Stimulated activated memory B cell treated with anti-CD40 and anti-IgM and Interleukin-4, amounts not matched to agents 10 μg/mL and 1 μg/mL and 100 μg/mL, for 72 hours (primary cell): ENCODE data around the gene RHBDF1.
"Not testable (repeated sequence)": the region's sequence is repeated elsewhere in the genome, so short reads cannot be mapped to it uniquely, and the experiment has no call there.

Source experiments
- ATAC-seq: fragments of 150-1000 bp; cut with Tn5 transposase; 2 replicates; pipeline ENCODE4 v1.10.0; 2021
- H3K27ac Mint-ChIP-seq: one replicate; pipeline ENCODE4 v1.8.0; 2022; ENCODE audit warnings: mild to moderate bottlenecking, mixed read lengths
- H3K27me3 Mint-ChIP-seq: one replicate; pipeline ENCODE4 v1.8.0; 2022; ENCODE audit warnings: mixed read lengths
- H3K36me3 Mint-ChIP-seq: one replicate; pipeline ENCODE4 v1.8.0; 2022; ENCODE audit warnings: mixed read lengths
- H3K4me1 Mint-ChIP-seq: one replicate; pipeline ENCODE4 v1.8.0; 2022; ENCODE audit warnings: mixed read lengths
- H3K4me3 Mint-ChIP-seq: one replicate; pipeline ENCODE4 v1.8.0; 2022; ENCODE audit warnings: mild to moderate bottlenecking, moderate library complexity, mixed read lengths
- H3K9me3 Mint-ChIP-seq: one replicate; pipeline ENCODE4 v1.8.0; 2022; ENCODE audit warnings: mixed read lengths

Gene RHBDF1

DNA sequence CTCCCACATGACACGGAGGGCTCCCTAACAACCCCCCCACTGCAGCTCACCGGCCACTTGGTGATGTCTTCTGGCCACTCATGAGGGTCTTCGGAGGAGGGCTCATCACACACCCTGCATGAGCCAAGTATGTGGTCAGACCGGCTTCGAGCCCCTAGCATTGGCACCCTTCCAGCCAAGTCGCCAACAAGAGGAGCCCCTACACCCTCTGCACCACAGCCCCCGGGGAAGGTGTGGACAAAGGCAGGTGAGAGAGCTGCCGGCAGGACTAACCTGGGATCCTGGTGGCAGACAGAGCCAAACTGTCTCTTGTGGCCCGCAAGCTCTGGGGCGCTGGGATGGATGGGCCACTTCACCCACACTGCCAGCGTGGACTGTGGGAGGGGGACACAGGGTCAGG lies 12.3 kb downstream of the RHBDF1 start:
- Mint-ChIP-seq H3K27me3 (no peaks in the 10 kb centered on the region), H3K4me1 (peaks cover 8% of the 10 kb centered on the region), H3K36me3 (peaks cover 28% of the 10 kb centered on the region), H3K4me3 (no peak overlapping the region), H3K9me3 (no peaks in the 10 kb centered on the region), H3K27ac (no peak overlapping the region)
- no peak for ATAC-seq

GRCh38 chr16:59440-60059 lies 12.9 kb downstream of the RHBDF1 start:
- Mint-ChIP-seq H3K36me3 (peaks cover 28% of the 10 kb centered on the region), H3K4me3 (no peak overlapping the region), H3K9me3 (no peaks in the 10 kb centered on the region), H3K4me1 (peaks cover 8% of the 10 kb centered on the region), H3K27ac (no peak overlapping the region), H3K27me3 (no peaks in the 10 kb centered on the region)
- no peak for ATAC-seq

- peak overlapping the region; percentile 26 for H3K27ac Mint-ChIP-seq
- ATAC-seq = no peak
- H3K36me3 Mint-ChIP-seq = peaks cover 28% of the 10 kb centered on the region
- H3K27me3 Mint-ChIP-seq = no peaks in the 10 kb centered on the region
- H3K9me3 Mint-ChIP-seq = no peaks in the 10 kb centered on the region
- H3K4me3 Mint-ChIP-seq = no peak overlapping the region
- H3K4me1 Mint-ChIP-seq = peaks cover 15% of the 10 kb centered on the region
Measured at GRCh38 chr16:58491-59439, 13.7 kb downstream of the RHBDF1 start.

- H3K4me3 Mint-ChIP-seq = no peak overlapping the region
- peaks cover 18% of the 10 kb centered on the region for H3K4me1 Mint-ChIP-seq
- H3K27ac Mint-ChIP-seq = peak overlapping the region; percentile 26
- peaks cover 28% of the 10 kb centered on the region for H3K36me3 Mint-ChIP-seq
- no peaks in the 10 kb centered on the region for H3K27me3 Mint-ChIP-seq
- no peak for ATAC-seq
- no peaks in the 10 kb centered on the region for H3K9me3 Mint-ChIP-seq
Measured at GRCh38 chr16:57711-58110, 14.7 kb downstream of the RHBDF1 start.

DNA sequence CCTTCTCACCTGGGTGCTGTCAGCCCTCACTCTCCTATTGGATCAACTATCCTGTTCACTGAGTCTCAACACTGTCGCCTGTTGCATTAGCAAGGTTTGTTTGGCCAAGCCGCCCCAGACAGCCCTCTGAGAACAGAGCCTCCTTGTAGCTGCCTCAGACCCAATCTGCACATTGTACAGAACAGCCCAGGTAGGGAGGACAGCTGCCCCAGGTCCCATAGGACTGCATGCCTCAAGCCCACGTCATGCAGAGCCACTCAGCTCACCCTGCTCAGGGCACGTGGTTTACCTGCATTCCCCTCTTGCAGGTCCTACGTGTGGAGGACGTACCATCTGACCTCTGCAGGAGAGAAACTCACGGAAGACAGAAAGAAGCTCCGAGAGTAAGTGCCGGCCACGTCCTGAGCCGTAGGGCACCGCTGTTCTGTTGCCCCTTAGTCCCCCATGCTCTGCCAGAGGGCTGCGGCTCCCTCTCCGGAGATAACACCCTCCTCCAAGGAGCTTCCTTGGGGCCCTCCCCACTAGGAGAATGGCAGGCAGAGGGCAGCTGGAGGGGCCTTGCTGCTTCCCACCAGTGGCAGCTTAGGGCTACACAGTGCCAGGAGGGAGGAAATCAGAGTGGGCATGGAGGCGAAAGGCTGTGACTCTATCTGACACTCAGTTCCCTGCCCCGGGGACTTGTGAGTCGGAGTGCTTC lies 16.1 kb downstream of the RHBDF1 start:
- no peak overlapping the region for H3K27ac Mint-ChIP-seq
- H3K4me1 Mint-ChIP-seq = peaks cover 29% of the 10 kb centered on the region
- no peak for ATAC-seq
- H3K9me3 Mint-ChIP-seq = no peaks in the 10 kb centered on the region
- peaks cover 28% of the 10 kb centered on the region for H3K36me3 Mint-ChIP-seq
- no peaks in the 10 kb centered on the region for H3K27me3 Mint-ChIP-seq
- H3K4me3 Mint-ChIP-seq = no peak overlapping the region

DNA sequence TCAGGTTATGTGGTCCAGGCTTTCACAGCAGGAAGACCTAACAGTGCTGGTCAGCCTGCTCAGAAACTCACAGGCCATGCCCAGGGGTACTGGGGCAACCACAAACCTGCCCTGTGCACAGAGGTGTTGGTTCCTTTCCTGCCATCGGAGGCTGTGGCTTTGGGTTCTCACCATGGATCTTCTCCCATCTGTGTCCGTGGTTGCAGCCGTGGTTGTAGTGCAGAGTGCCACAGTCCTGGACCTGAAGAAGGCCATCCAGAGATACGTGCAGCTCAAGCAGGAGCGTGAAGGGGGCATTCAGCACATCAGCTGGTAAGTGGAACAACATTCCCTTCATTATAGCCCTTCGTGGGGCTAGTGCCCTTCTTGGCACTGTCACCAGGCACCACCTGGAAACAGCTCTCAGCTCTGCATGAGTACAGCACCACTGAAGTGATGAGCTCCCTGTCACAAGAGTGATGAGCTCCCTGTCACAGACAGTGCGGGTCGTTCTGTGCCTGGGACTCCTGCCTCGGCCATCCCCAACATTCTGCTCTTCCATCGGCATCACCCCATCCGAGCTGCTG lies 16.8 kb downstream of the RHBDF1 start:
- Mint-ChIP-seq H3K4me3 (no peak overlapping the region), H3K36me3 (peaks cover 28% of the 10 kb centered on the region)

DNA sequence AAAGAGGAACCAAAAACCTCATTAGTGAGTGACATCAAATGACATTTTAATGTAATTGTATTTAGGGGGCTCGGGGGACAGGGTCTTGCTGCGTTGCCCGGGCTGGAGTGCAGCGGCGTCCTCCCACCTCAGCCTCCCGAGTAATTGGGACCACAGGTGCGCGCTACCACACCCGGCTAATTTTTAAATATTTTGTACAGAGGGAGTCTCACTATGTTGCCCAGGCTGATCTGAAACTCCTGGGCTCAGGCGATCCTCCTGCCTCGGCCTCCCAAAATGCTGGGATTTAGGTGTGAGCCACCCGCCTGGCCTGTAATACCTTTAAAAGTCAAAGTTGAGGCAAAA lies 18.2 kb downstream of the RHBDF1 start:
- H3K4me1 Mint-ChIP-seq = peaks cover 43% of the 10 kb centered on the region
- no peaks in the 10 kb centered on the region for H3K27me3 Mint-ChIP-seq
- no peak for ATAC-seq
- H3K4me3 Mint-ChIP-seq = peak overlapping the region; percentile 98
- peaks cover 34% of the 10 kb centered on the region for H3K36me3 Mint-ChIP-seq
- H3K27ac Mint-ChIP-seq = peak overlapping the region; percentile 92
- no peaks in the 10 kb centered on the region for H3K9me3 Mint-ChIP-seq

More for the DNA sequence above, 16.8 kb downstream of the RHBDF1 start:
- H3K27ac Mint-ChIP-seq = no peak overlapping the region
- no peaks in the 10 kb centered on the region for H3K9me3 Mint-ChIP-seq
- H3K27me3 Mint-ChIP-seq = no peaks in the 10 kb centered on the region
- peaks cover 35% of the 10 kb centered on the region for H3K4me1 Mint-ChIP-seq
- no peak for ATAC-seq

DNA sequence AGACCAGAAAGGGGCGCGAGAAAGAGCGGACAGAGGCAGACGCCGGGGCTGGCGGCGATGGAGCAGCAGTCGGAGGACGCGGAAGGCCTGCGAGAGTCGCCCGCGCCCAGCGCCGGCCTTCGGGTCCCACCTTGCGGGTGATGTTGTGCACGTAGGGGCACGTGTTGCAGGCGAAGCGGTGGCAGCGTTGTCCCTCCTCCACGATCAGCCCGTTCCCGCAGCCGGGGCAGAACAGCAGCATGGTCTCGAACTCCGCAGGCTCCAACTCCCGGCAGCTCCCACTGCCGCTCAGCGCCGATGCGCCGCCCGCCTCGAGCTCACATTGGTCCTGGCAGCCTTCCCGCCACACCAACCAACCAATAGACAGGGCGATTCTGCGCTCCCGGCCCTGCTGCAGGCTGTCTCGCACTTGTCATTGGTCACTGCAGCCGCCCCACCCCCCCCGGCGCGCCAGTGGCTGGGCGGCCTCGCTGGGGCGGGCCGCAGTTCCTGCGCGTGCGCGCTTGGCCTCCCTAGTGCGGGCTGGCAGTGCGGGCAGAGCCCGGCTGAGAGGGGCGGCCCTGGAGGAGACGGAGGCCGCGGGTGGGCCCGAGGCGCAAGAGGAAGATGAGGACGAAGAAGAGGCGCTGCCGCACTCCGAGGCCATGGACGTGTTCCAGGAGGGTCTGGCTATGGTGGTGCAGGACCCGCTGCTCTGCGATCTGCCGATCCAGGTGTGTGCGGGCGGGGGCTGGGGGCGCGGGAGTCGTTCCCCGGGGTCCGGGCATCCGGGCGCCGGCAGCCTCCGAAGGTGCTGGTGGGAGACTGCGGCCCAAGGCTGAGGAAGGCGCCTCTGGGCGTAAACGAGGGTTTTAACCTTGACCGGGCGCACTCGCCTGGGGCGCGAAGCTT lies 18.8 kb downstream of the RHBDF1 start, which contains the start of the genes POLR3K and SNRNP25:
TSS of gene POLR3K (minus strand) at position 263 of the 891 bp plus-strand sequence. CDS start at position 241, 22 bp downstream.
TSS of gene SNRNP25 (plus strand) at position 483 of the 891 bp plus-strand sequence. CDS start at position 672, 189 bp downstream.
- Mint-ChIP-seq H3K9me3 (no peaks in the 10 kb centered on the region), H3K4me1 (peaks cover 43% of the 10 kb centered on the region), H3K36me3 (peaks cover 37% of the 10 kb centered on the region), H3K27ac (peak within 1 kb of the TSS; percentile 92), H3K4me3 (peak within 1 kb of the TSS; percentile 98), H3K27me3 (no peaks in the 10 kb centered on the region)
- peak; percentile 99 for ATAC-seq

DNA sequence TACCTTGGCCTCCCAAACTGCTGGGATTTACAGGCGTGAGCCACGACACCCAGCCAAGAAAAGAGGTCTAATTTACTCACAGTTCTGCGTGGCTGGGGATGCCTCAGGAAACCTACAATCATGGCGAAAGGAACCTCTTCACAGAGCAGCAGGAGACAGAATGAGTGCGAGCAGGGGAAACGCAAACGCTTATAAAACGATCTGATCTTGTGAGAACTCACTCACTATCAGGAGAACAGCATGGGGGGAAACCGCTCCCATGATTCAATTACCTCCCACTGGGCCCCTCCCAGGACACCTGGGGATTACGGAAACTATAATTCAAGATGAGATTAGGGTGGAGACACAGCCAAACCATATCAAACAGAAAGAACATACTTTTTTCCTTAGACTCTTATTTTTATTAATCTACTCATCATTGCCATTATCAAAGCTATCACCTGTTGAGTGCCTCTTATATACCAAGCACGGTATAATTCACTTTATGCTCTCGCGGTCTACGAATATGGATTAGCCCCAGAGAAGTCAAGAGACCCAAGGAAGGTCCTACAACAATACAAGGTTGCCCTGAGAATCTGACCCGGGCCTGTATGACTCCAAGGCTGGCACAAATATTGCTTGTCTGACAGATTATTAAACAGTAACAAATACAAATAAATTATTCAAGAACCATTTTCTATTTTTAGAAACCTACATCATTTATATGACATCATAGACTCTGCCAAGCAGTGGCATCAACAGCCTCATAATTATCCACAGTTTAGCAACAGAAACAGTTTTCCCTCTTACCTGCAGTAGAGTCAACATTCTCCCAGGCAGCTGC lies 21.5 kb downstream of the RHBDF1 start:
- Mint-ChIP-seq H3K4me1 (peaks cover 35% of the 10 kb centered on the region), H3K4me3 (peak overlapping the region; percentile 98), H3K36me3 (peaks cover 28% of the 10 kb centered on the region), H3K27ac (no peak overlapping the region), H3K27me3 (no peaks in the 10 kb centered on the region), H3K9me3 (no peaks in the 10 kb centered on the region)
- ATAC-seq = no peak

DNA sequence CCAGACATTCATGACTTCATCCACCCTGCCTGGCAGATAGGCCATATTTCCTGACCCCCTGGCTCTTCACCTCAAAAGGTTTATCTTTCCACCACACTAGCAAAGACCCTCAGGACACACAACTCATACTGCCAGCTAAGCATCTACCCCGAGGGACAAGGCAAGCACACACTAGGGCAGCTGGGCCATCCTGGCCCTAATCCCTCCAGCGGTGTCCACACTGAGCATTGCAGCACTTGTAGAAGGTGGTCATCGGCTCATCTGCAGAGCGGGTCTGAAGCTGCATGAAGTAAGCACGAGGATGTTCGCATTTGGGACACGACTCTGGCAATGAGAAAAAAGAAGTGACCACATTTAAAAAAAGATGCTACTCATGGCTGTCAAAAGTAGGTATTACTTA lies 25.2 kb downstream of the RHBDF1 start:
- Mint-ChIP-seq H3K9me3 (no peaks in the 10 kb centered on the region), H3K27me3 (no peaks in the 10 kb centered on the region), H3K27ac (no peak overlapping the region), H3K36me3 (peaks cover 58% of the 10 kb centered on the region), H3K4me3 (no peak overlapping the region), H3K4me1 (peaks cover 31% of the 10 kb centered on the region)
- no peak for ATAC-seq

DNA sequence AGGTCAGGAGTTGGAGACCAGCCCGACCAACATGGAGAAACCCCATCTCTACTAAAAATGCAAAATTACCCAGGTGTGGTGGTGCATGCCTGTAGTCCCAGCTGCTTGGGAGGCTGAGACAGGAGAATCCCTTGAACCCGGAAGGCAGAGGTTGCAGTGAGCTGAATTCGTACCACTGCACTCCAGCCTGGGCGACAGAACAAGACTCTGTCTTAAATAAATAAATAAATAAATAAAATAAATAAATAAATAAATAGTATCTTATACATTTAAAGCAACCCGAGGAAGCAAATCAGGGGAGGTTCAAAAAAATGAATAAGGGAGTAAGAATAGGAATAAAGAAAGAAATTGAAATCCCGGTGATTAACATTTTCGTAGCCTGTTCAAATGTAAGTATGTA lies 25.9 kb downstream of the RHBDF1 start:
- ATAC-seq, H3K9me3 Mint-ChIP-seq, H3K27ac Mint-ChIP-seq, H3K27me3 Mint-ChIP-seq, H3K4me3 Mint-ChIP-seq: not testable (repeated sequence)
- H3K36me3 Mint-ChIP-seq = peaks cover 64% of the 10 kb centered on the region
- peaks cover 32% of the 10 kb centered on the region for H3K4me1 Mint-ChIP-seq

GRCh38 chr16:45454-45853 lies 27.0 kb downstream of the RHBDF1 start:
- Mint-ChIP-seq H3K27me3 (no peaks in the 10 kb centered on the region), H3K4me3 (no peak overlapping the region), H3K36me3 (peaks cover 64% of the 10 kb centered on the region), H3K4me1 (peaks cover 22% of the 10 kb centered on the region), H3K27ac (peak overlapping the region; percentile 17), H3K9me3 (no peaks in the 10 kb centered on the region)
- no peak for ATAC-seq

GRCh38 chr16:44655-45054 lies 27.8 kb downstream of the RHBDF1 start:
- H3K9me3 Mint-ChIP-seq = no peaks in the 10 kb centered on the region
- no peak overlapping the region for H3K4me3 Mint-ChIP-seq
- H3K4me1 Mint-ChIP-seq = peaks cover 20% of the 10 kb centered on the region
- ATAC-seq = no peak
- no peak overlapping the region for H3K27ac Mint-ChIP-seq
- H3K36me3 Mint-ChIP-seq = peaks cover 58% of the 10 kb centered on the region
- no peaks in the 10 kb centered on the region for H3K27me3 Mint-ChIP-seq
